ENCODE data around the gene CPNE2. TPM values are rescaled to one million over a fixed set of nuclear protein-coding genes. Genes with fewer than 3 reads are reported as not detected.

CPNE2 gene
- polyA plus RNA-seq, 1 donor (not counting 4 experiments of a cell fraction or from before 2014, with no cell fraction given), result 26.5 TPM

DNA sequence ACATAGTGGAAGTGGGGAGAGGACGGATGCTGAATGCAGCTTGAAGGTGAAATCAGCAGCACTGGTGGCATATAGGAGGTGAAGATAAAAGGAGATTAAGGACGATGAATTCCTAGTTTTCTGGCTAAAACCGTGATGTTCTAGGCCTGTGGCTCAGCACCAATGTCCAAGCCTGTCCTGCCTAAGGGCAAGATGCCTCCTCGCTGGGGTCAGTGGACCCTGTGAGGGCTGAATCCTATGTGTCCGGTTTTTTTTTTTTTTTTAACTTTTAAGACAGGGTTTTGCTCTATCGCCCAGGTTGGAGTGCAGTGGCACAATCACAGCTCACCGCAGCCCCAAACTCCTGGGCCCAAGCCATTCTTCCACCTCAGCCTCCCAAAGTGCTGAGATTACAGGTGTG lies 12.8 kb downstream of the CPNE2 start:
- Histone ChIP-seq H3K9me3 (ENCODE audit: control insufficient read depth, low read depth, low read length) (no peaks in the 10 kb centered on the region), H3K27me3 (ENCODE audit: control insufficient read depth, extremely low read depth, insufficient read depth, low read length) (no peaks in the 10 kb centered on the region), H2AFZ (ENCODE audit: control insufficient read depth, low read length) (no peak overlapping the region), H3K4me3 (ENCODE audit: control insufficient read depth in 2 of 3, extremely low read depth in 1 of 3, insufficient read depth in 2 of 3, low read depth in 1 of 3, low read length in 3 of 3) (no peak overlapping the region), H3K79me2 (ENCODE audit: control insufficient read depth, insufficient read depth, low read length) (no peaks in the 10 kb centered on the region), H3K27ac (ENCODE audit: control insufficient read depth, insufficient read depth, low read length) (no peak overlapping the region), H3K9ac (ENCODE audit: control insufficient read depth, extremely low read depth, insufficient read depth, low read length) (no peak overlapping the region), H3K4me2 (ENCODE audit: control insufficient read depth, extremely low read depth, insufficient read depth, low read depth, low read length) (no peak overlapping the region), H3K36me3 (ENCODE audit: control insufficient read depth in 2 of 2, extremely low read depth in 1 of 2, insufficient read depth in 2 of 2, low read length in 2 of 2) (no peaks in the 10 kb centered on the region), H3K4me1 (ENCODE audit: control insufficient read depth, extremely low read depth, insufficient read depth, low read length) (peaks cover 3% of the 10 kb centered on the region), H4K20me1 (ENCODE audit: control insufficient read depth, extremely low read depth, insufficient read depth, low read length) (no peaks in the 10 kb centered on the region), H3K9me1 (ENCODE audit: control insufficient read depth, extremely low read depth, insufficient read depth, low read length) (no peaks in the 10 kb centered on the region)
- FAIRE-seq (no peak), DNase-seq (ENCODE audit: low read depth, low spot score) (no peak)
- dilution Hi-C loops (cut with MboI; ENCODE audit: extremely low pct_ligation_motif_present, low sequenced_read_pairs), result no loop called here
- TF ChIP-seq EZH2 (IDR thresholded peaks at IDR 0.05; ENCODE audit: low read length), result no peak
- TF ChIP-seq, protein P1, sequence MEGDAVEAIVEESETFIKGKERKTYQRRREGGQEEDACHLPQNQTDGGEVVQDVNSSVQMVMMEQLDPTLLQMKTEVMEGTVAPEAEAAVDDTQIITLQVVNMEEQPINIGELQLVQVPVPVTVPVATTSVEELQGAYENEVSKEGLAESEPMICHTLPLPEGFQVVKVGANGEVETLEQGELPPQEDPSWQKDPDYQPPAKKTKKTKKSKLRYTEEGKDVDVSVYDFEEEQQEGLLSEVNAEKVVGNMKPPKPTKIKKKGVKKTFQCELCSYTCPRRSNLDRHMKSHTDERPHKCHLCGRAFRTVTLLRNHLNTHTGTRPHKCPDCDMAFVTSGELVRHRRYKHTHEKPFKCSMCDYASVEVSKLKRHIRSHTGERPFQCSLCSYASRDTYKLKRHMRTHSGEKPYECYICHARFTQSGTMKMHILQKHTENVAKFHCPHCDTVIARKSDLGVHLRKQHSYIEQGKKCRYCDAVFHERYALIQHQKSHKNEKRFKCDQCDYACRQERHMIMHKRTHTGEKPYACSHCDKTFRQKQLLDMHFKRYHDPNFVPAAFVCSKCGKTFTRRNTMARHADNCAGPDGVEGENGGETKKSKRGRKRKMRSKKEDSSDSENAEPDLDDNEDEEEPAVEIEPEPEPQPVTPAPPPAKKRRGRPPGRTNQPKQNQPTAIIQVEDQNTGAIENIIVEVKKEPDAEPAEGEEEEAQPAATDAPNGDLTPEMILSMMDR (optimal IDR thresholded peaks at IDR 0.05 in 1 of 3, IDR thresholded peaks at IDR 0.05 in 1 of 3, conservative IDR thresholded peaks at IDR 0.05 in 1 of 3; ENCODE audit: extremely low read depth in 1 of 3, insufficient read depth in 2 of 3, low read length in 3 of 3), result no peak

- dilution Hi-C loops (cut with MboI; ENCODE audit: extremely low pct_ligation_motif_present, low sequenced_read_pairs), result no loop called here
Measured at GRCh38 chr16:57106767-57107166, 14.4 kb downstream of the CPNE2 start.

More at GRCh38 chr16:57106767-57107166, 14.4 kb downstream of the CPNE2 start:
- no peak for TF ChIP-seq EZH2 (IDR thresholded peaks at IDR 0.05; ENCODE audit: low read length)
- TF ChIP-seq, protein P1 (optimal IDR thresholded peaks at IDR 0.05 in 1 of 3, IDR thresholded peaks at IDR 0.05 in 1 of 3, conservative IDR thresholded peaks at IDR 0.05 in 1 of 3; ENCODE audit: extremely low read depth in 1 of 3, insufficient read depth in 2 of 3, low read length in 3 of 3), result no peak
- H3K9me3 ChIP-seq (ENCODE audit: control insufficient read depth, low read depth, low read length), result no peaks in the 10 kb centered on the region
- H3K79me2 ChIP-seq (ENCODE audit: control insufficient read depth, insufficient read depth, low read length), result no peaks in the 10 kb centered on the region
- H2AFZ ChIP-seq (ENCODE audit: control insufficient read depth, low read length), result no peak overlapping the region
- no peak overlapping the region for H3K4me2 ChIP-seq (ENCODE audit: control insufficient read depth, extremely low read depth, insufficient read depth, low read depth, low read length)
- no peaks in the 10 kb centered on the region for H4K20me1 ChIP-seq (ENCODE audit: control insufficient read depth, extremely low read depth, insufficient read depth, low read length)
- H3K36me3 ChIP-seq (ENCODE audit: control insufficient read depth in 2 of 2, extremely low read depth in 1 of 2, insufficient read depth in 2 of 2, low read length in 2 of 2), result no peaks in the 10 kb centered on the region
- no peaks in the 10 kb centered on the region for H3K4me1 ChIP-seq (ENCODE audit: control insufficient read depth, extremely low read depth, insufficient read depth, low read length)
- H3K9ac ChIP-seq (ENCODE audit: control insufficient read depth, extremely low read depth, insufficient read depth, low read length), result no peak overlapping the region
- FAIRE-seq (no peak), DNase-seq (ENCODE audit: low read depth, low spot score) (no peak)
- H3K27me3 ChIP-seq (ENCODE audit: control insufficient read depth, extremely low read depth, insufficient read depth, low read length), result no peaks in the 10 kb centered on the region
- H3K27ac ChIP-seq (ENCODE audit: control insufficient read depth, insufficient read depth, low read length), result no peak overlapping the region
- H3K9me1 ChIP-seq (ENCODE audit: control insufficient read depth, extremely low read depth, insufficient read depth, low read length), result no peaks in the 10 kb centered on the region
- no peak overlapping the region for H3K4me3 ChIP-seq (ENCODE audit: control insufficient read depth in 2 of 3, extremely low read depth in 1 of 3, insufficient read depth in 2 of 3, low read depth in 1 of 3, low read length in 3 of 3)

Measured in keratinocyte (primary cell).